DND-41 (cell line): ENCODE results near the gene FREM1.
A peak's percentile ranks its signal among the peaks of the same experiment; 100 is the strongest.

Experiments
- ATAC-seq: fragments of 200-7000 bp; cut with Tn5 transposase; 3 replicates; pipeline ENCODE4 v1.9.1; 2021; ENCODE audit warnings: low read depth; ENCODE audit not compliant: insufficient read depth
- DNase-seq: peaks from one replicate; pipeline ENCODE4 v3.0.0-alpha.2; 2020
- H2AFZ ChIP-seq: 2 replicates; pipeline ENCODE4 v1.6.0; 2012; ENCODE audit warnings: low read depth, low read length
- H3K27ac ChIP-seq: 2 replicates; pipeline ENCODE4 v1.5.1; 2012; ENCODE audit warnings: low read length, inconsistent platforms
- H3K27me3 ChIP-seq: fragments of 200-600 bp; sonication (generic); 2 replicates; pipeline ENCODE4 v1.6.0; 2012; ENCODE audit warnings: low read length, mild to moderate bottlenecking, inconsistent platforms; ENCODE audit not compliant: insufficient read depth, poor library complexity
- H3K36me3 ChIP-seq: 2 replicates; pipeline ENCODE4 v1.5.1; 2012; ENCODE audit warnings: low read length, inconsistent platforms; ENCODE audit not compliant: insufficient read depth
- H3K4me1 ChIP-seq: 2 replicates; pipeline ENCODE4 v1.5.1; 2012; ENCODE audit warnings: mild to moderate bottlenecking, low read length; ENCODE audit not compliant: insufficient read depth
- H3K4me2 ChIP-seq: 2 replicates; pipeline ENCODE4 v1.6.0; 2012; ENCODE audit warnings: mild to moderate bottlenecking, moderate library complexity, low read length, inconsistent platforms; ENCODE audit not compliant: insufficient read depth
- H3K4me3 ChIP-seq, 2 experiments: fragments of 200-600 bp in 1 of 2; shearing (Covaris generic) in 1 of 2; 2 replicates each; pipeline ENCODE4 v1.5.1; 2012 to 2016; ENCODE audit warnings: inconsistent platforms in 2 of 2, low read length in 2 of 2, mild to moderate bottlenecking in 2 of 2, low read depth in 1 of 2, moderate library complexity in 1 of 2
- H3K79me2 ChIP-seq: 2 replicates; pipeline ENCODE4 v1.6.0; 2012; ENCODE audit warnings: low read length, inconsistent platforms; ENCODE audit not compliant: insufficient read depth
- H3K9ac ChIP-seq: 2 replicates; pipeline ENCODE4 v1.6.0; 2012; ENCODE audit warnings: low read depth, mild to moderate bottlenecking, inconsistent platforms, low read length, moderate library complexity
- H3K9me3 ChIP-seq: 2 replicates; pipeline ENCODE4 v1.5.1; 2012; ENCODE audit warnings: low read length, moderate library complexity, mild to moderate bottlenecking, inconsistent platforms; ENCODE audit not compliant: insufficient read depth, severe bottlenecking
- H4K20me1 ChIP-seq: 2 replicates; pipeline ENCODE4 v1.6.0; 2012; ENCODE audit warnings: low read length; ENCODE audit not compliant: insufficient read depth
- EZH2 ChIP-seq: IDR thresholded peaks from 3 replicates; pipeline ENCODE4 v1.6.1; 2012; ENCODE audit warnings: borderline replicate concordance, low read depth, mild to moderate bottlenecking, moderate library complexity, low read length, inconsistent platforms; ENCODE audit not compliant: severe bottlenecking
- TF ChIP-seq, protein P1 (sequence below): IDR thresholded peaks from 2 replicates; pipeline ENCODE4 v1.5.1; 2012; ENCODE audit warnings: borderline replicate concordance, low read length, moderate library complexity, mild to moderate bottlenecking; ENCODE audit not compliant: poor library complexity, severe bottlenecking; ENCODE audit errors: extremely low read depth

The FREM1 gene

DNA sequence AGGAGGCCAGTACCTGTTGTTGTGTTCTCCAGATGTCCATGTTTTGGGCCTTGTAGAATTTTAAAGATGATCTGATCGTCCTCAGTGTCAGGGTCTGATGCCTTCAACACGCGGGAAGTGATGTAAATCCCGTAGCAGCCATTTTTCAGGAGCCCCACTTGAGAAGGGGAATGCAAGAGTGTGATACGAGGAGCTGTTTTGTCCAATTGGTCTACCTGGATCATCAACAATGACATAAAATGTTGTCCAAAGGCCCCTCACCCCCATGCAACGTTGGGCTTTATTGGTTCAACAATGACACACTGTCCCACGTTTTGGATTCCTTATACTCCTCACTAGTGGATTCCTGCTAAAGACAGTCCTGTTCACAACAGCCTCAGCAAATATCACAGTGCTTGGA, 139.6 kb downstream of the FREM1 start:
- no peaks in the 10 kb centered on the region for H3K36me3 ChIP-seq
- no peaks in the 10 kb centered on the region for H3K27me3 ChIP-seq
- no peak overlapping the region for H3K9ac ChIP-seq
- H4K20me1 ChIP-seq, result no peaks in the 10 kb centered on the region
- TF ChIP-seq, protein P1, sequence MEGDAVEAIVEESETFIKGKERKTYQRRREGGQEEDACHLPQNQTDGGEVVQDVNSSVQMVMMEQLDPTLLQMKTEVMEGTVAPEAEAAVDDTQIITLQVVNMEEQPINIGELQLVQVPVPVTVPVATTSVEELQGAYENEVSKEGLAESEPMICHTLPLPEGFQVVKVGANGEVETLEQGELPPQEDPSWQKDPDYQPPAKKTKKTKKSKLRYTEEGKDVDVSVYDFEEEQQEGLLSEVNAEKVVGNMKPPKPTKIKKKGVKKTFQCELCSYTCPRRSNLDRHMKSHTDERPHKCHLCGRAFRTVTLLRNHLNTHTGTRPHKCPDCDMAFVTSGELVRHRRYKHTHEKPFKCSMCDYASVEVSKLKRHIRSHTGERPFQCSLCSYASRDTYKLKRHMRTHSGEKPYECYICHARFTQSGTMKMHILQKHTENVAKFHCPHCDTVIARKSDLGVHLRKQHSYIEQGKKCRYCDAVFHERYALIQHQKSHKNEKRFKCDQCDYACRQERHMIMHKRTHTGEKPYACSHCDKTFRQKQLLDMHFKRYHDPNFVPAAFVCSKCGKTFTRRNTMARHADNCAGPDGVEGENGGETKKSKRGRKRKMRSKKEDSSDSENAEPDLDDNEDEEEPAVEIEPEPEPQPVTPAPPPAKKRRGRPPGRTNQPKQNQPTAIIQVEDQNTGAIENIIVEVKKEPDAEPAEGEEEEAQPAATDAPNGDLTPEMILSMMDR, result no peak
- TF ChIP-seq EZH2, result no peak
- no peaks in the 10 kb centered on the region for H3K9me3 ChIP-seq
- no peak overlapping the region for H2AFZ ChIP-seq
- H3K27ac ChIP-seq, result no peak overlapping the region
- no peak for DNase-seq
- H3K4me1 ChIP-seq, result no peaks in the 10 kb centered on the region
- no peak overlapping the region for H3K4me3 ChIP-seq
- no peak for ATAC-seq
- H3K4me2 ChIP-seq, result no peak overlapping the region
- H3K79me2 ChIP-seq, result no peaks in the 10 kb centered on the region

DNA sequence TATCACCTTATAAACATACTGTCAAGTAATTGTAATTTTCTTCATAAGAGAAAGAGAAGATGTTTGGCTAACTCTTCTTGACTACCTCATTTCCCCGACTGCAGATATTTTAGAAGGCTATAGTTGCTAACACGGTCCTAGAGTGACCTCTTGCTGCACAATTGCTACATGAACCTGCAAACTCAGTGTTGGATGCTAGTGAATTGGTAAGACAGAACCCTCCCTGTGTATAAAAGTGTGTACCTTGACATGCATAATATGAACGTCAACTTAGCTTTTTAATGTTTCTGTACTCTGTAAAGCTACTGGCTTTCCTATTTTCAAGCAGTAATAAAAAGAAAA, 141.0 kb downstream of the FREM1 start:
- no peak overlapping the region for H2AFZ ChIP-seq
- no peak for DNase-seq

DNA sequence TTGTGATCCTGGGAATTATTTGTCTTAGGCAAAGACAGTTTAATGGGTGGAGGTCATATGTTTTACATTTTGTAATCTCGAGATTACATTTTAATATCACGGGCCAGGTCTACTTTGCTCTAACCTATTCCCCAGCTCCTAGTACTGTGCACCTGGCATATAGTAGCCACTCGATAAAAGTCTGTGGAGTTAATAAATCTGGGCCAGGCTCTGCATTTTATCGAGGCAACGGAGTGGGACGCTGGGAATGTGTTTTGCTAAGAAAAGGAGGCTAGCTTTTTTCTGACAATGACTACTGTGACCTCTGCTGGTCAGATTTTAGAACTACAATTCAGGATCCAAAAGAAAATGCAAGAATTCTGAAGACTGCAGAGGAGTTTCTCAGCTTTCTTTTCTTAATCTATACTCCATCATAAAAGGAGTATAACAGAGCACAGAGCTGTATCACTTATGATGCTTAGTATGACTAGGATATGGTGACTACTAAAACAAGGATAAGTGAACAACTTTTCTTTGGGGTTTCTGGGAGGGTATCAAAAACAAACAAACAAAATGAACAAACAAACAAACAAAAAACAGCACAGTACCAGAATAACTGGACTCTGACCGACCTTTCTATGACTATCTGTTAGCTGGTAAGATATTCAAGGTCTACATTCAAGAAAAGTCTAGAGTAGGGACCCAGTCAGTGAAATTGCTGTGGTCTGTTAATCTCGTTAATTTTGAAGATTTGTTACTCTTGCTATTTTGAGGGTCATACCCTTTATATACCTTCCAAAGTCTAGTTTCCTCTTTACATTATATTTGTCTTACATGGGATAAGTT, 141.6 kb downstream of the FREM1 start:
- Histone ChIP-seq H4K20me1 (no peaks in the 10 kb centered on the region), H3K4me2 (no peak overlapping the region), H3K27me3 (no peaks in the 10 kb centered on the region), H3K9me3 (no peaks in the 10 kb centered on the region), H2AFZ (no peak overlapping the region), H3K4me3 (no peak overlapping the region), H3K4me1 (no peaks in the 10 kb centered on the region), H3K27ac (no peak overlapping the region), H3K79me2 (no peaks in the 10 kb centered on the region), H3K9ac (no peak overlapping the region), H3K36me3 (no peaks in the 10 kb centered on the region)
- TF ChIP-seq EZH2, result no peak
- TF ChIP-seq, protein P1, result peak; percentile 71
- 0 out of 3 replicates have a peak, but pooled peaks have one; percentile 35 for ATAC-seq
- DNase-seq, result peak; percentile 7

More for the DNA sequence above, 141.0 kb downstream of the FREM1 start:
- H3K9ac ChIP-seq, result no peak overlapping the region
- no peaks in the 10 kb centered on the region for H4K20me1 ChIP-seq
- no peaks in the 10 kb centered on the region for H3K4me1 ChIP-seq
- no peaks in the 10 kb centered on the region for H3K79me2 ChIP-seq
- H3K27me3 ChIP-seq, result no peaks in the 10 kb centered on the region
- no peaks in the 10 kb centered on the region for H3K9me3 ChIP-seq
- H3K27ac ChIP-seq, result no peak overlapping the region
- no peaks in the 10 kb centered on the region for H3K36me3 ChIP-seq
- H3K4me2 ChIP-seq, result no peak overlapping the region
- no peak overlapping the region for H3K4me3 ChIP-seq
- no peak for ATAC-seq
- no peak for TF ChIP-seq EZH2
- TF ChIP-seq, protein P1, result peak; percentile 14
